GM20431 (cell line): ENCODE measurements around the gene CACYBP.

Experiments
- in situ Hi-C: fragments of 300-500 bp; cut with MseI, MboI; formaldehyde crosslinking; loops from one replicate; pipeline ENCODE4 v1.15.0; 2020; ENCODE audit warnings: low sequenced_read_pairs; ENCODE audit not compliant: unreplicated experiment

Gene CACYBP

GRCh38 chr1:174971466-174971865 is 28.3 kb upstream of the CACYBP start:
- in situ Hi-C loops, result no loop called here

GRCh38 chr1:174971902-174972301 is 27.8 kb upstream of the CACYBP start:
- in situ Hi-C loops, result no loop called here

- in situ Hi-C loops, result loop anchor here (25.0 kb wide), 1 partner anchor 212 kb away; no protein-coding TSS in a partner anchor
Observed at GRCh38 chr1:174974711-174975119, 25.0 kb upstream of the CACYBP start.

GRCh38 chr1:174975764-174976163 is 24.0 kb upstream of the CACYBP start:
- in situ Hi-C loops, result loop anchor here (25.0 kb wide), 1 partner anchor 213 kb away; no protein-coding TSS in a partner anchor

GRCh38 chr1:174976436-174977108 is 23.2 kb upstream of the CACYBP start:
- in situ Hi-C loops, result loop anchor here (25.0 kb wide), 1 partner anchor 214 kb away; no protein-coding TSS in a partner anchor

- in situ Hi-C loops, result loop anchor here (25.0 kb wide), 1 partner anchor 221 kb away; no protein-coding TSS in a partner anchor
Observed at GRCh38 chr1:174982971-174983689, 16.6 kb upstream of the CACYBP start.

- in situ Hi-C loops, result loop anchor here (25.0 kb wide), 1 partner anchor 223 kb away; no protein-coding TSS in a partner anchor
Observed at GRCh38 chr1:174984952-174985351, 14.8 kb upstream of the CACYBP start.

GRCh38 chr1:174988539-174988938 is 11.2 kb upstream of the CACYBP start:
- in situ Hi-C loops, result loop anchor here (25.0 kb wide), 1 partner anchor 226 kb away; no protein-coding TSS in a partner anchor

- in situ Hi-C loops, result loop anchor here (25.0 kb wide), 1 partner anchor 227 kb away; no protein-coding TSS in a partner anchor
Observed at GRCh38 chr1:174988986-174989385, 10.8 kb upstream of the CACYBP start.

- in situ Hi-C loops, result loop anchor here (25.0 kb wide), 1 partner anchor 227 kb away; no protein-coding TSS in a partner anchor
Observed at GRCh38 chr1:174989536-174990220, 10.1 kb upstream of the CACYBP start.

GRCh38 chr1:174990382-174990999 is 9.3 kb upstream of the CACYBP start:
- in situ Hi-C loops, result loop anchor here (25.0 kb wide), 1 partner anchor 228 kb away; no protein-coding TSS in a partner anchor

GRCh38 chr1:174991473-174991872 is 8.3 kb upstream of the CACYBP start:
- in situ Hi-C loops, result loop anchor here (25.0 kb wide), 1 partner anchor 229 kb away; no protein-coding TSS in a partner anchor

- in situ Hi-C loops, result loop anchor here (25.0 kb wide), 1 partner anchor 233 kb away; no protein-coding TSS in a partner anchor
Observed at GRCh38 chr1:174995121-174995520, 4.6 kb upstream of the CACYBP start.

- in situ Hi-C loops, result loop anchor here (25.0 kb wide), 1 partner anchor 234 kb away; no protein-coding TSS in a partner anchor
Observed at GRCh38 chr1:174995916-174996315, 3.8 kb upstream of the CACYBP start.

GRCh38 chr1:174996476-174996875 is 3.3 kb upstream of the CACYBP start:
- in situ Hi-C loops, result loop anchor here (25.0 kb wide), 1 partner anchor 234 kb away; no protein-coding TSS in a partner anchor

- in situ Hi-C loops, result loop anchor here (25.0 kb wide), 1 partner anchor 235 kb away; no protein-coding TSS in a partner anchor
Observed at GRCh38 chr1:174997041-174997440, 2.7 kb upstream of the CACYBP start.

- in situ Hi-C loops, result loop anchor here (25.0 kb wide), 1 partner anchor 236 kb away; no protein-coding TSS in a partner anchor
Observed at GRCh38 chr1:174998569-174999215, 1.1 kb upstream of the CACYBP start.

- in situ Hi-C loops, result loop anchor here (25.0 kb wide), 1 partner anchor 237 kb away; no protein-coding TSS in a partner anchor
Observed at GRCh38 chr1:174999216-174999935, 371 bp upstream of the CACYBP start.
